SK-N-SH (cell line): ENCODE data around the gene GLYAT. TPM values are rescaled to one million over a fixed set of nuclear protein-coding genes. Genes with fewer than 3 reads are reported as not detected.

Source experiments
- CTCF ChIA-PET: fragments of 300-600, 350-600 bp; formaldehyde crosslinking; extraction: SDS; loops from one replicate; lab custom pipeline; 2021; lab: Yijun Ruan, JAX
- POLR2A ChIA-PET: fragments of 350-600 bp; sonication (Branson Sonifier 250); formaldehyde crosslinking; extraction: SDS; loops from one replicate; lab custom pipeline; 2020; ENCODE audit warnings: antibody characterized with exemption, inconsistent platforms; lab: Yijun Ruan, JAX
- DNase-seq: peaks from one replicate; pipeline ENCODE4 v3.0.0; 2012
- H2AFZ ChIP-seq: fragments of 200-600 bp; sonication (generic); 2 replicates; pipeline ENCODE4 v1.8.1; 2016; ENCODE audit warnings: antibody characterized with exemption, mild to moderate bottlenecking, low read depth
- H3F3A ChIP-seq: fragments of 200-600 bp; sonication (generic); replicated peaks from 2 replicates; pipeline ENCODE3; 2016; ENCODE audit warnings: antibody characterized with exemption, mild to moderate bottlenecking; ENCODE audit not compliant: insufficient read depth
- H3K27ac ChIP-seq, 2 experiments: fragments of 200-500 bp in 1 of 2; fragments of 200-600 bp in 1 of 2; sonication (Bioruptor generic) in 1 of 2; sonication (generic), shearing (Covaris generic) in 1 of 2; 2 replicates each; pipeline versions ENCODE4 v1.5.1 to v1.6.1; 2014 to 2016; ENCODE audit warnings: low read depth in 2 of 2, inconsistent platforms in 1 of 2, low read length in 1 of 2, mild to moderate bottlenecking in 1 of 2, mixed read lengths in 1 of 2
- H3K27me3 ChIP-seq: fragments of 200-600 bp; sonication (generic), shearing (Covaris generic); 2 replicates; pipeline ENCODE4 v1.6.1; 2016; ENCODE audit warnings: mixed run types; ENCODE audit not compliant: insufficient read depth
- H3K36me3 ChIP-seq, 2 experiments: fragments of 200-500 bp in 1 of 2; fragments of 200-600 bp in 1 of 2; sonication (Bioruptor generic) in 1 of 2; sonication (generic) in 1 of 2; replicated peaks in 1 of 2; 2 replicates each; pipeline versions ENCODE3 to v1.5.1; 2014 to 2016; ENCODE audit warnings: low read length in 1 of 2, mild to moderate bottlenecking in 1 of 2; ENCODE audit not compliant: insufficient read depth in 2 of 2, control insufficient read depth in 1 of 2
- H3K4me1 ChIP-seq, 2 experiments: fragments of 200-500 bp in 1 of 2; fragments of 200-600 bp in 1 of 2; sonication (Bioruptor generic) in 1 of 2; sonication (generic), shearing (Covaris generic) in 1 of 2; 2 replicates each; pipeline versions ENCODE4 v1.5.1 to v1.6.1; 2014 to 2016; ENCODE audit warnings: low read depth in 1 of 2, low read length in 1 of 2, mixed run types in 1 of 2; ENCODE audit not compliant: insufficient read depth in 2 of 2, control insufficient read depth in 1 of 2
- H3K4me2 ChIP-seq: fragments of 200-600 bp; sonication (generic), shearing (Covaris generic); 2 replicates; pipeline ENCODE4 v1.6.1; 2017; ENCODE audit warnings: mixed run types
- H3K4me3 ChIP-seq, 2 experiments: fragments of 200-500 bp in 1 of 2; fragments of 200-600 bp in 1 of 2; sonication (Bioruptor generic) in 1 of 2; sonication (generic), shearing (Covaris generic) in 1 of 2; 2 replicates each; pipeline versions ENCODE4 v1.5.1 to v1.8.1; 2014 to 2016; ENCODE audit warnings: low read depth in 2 of 2, inconsistent platforms in 1 of 2, low read length in 1 of 2, mild to moderate bottlenecking in 1 of 2, mixed read lengths in 1 of 2, moderate library complexity in 1 of 2
- H3K79me2 ChIP-seq: fragments of 200-600 bp; sonication (generic); 2 replicates; pipeline ENCODE4 v1.8.1; 2017; ENCODE audit warnings: mild to moderate bottlenecking; ENCODE audit not compliant: insufficient read depth
- H3K9ac ChIP-seq: fragments of 200-600 bp; sonication (generic); 2 replicates; pipeline ENCODE4 v1.6.1; 2017; ENCODE audit warnings: mixed run types
- H3K9me2 ChIP-seq: fragments of 200-600 bp; sonication (generic); 2 replicates; pipeline ENCODE4 v1.6.1; 2017; ENCODE audit warnings: mixed run types
- H3K9me3 ChIP-seq: fragments of 200-600 bp; sonication (generic); 2 replicates; pipeline ENCODE4 v1.6.1; 2017; ENCODE audit warnings: mixed run types, mild to moderate bottlenecking, moderate library complexity
- H4K20me1 ChIP-seq: fragments of 200-600 bp; sonication (generic); 2 replicates; pipeline ENCODE4 v1.6.1; 2017; ENCODE audit warnings: mild to moderate bottlenecking, mixed run types; ENCODE audit not compliant: insufficient read depth
- ELF1 ChIP-seq: IDR thresholded peaks from 2 replicates; pipeline ENCODE4 v1.4.0; 2012
- FOSL2 ChIP-seq: IDR thresholded peaks from 2 replicates; pipeline ENCODE4 v1.4.0; 2012; ENCODE audit warnings: low read depth, mild to moderate bottlenecking, moderate library complexity, borderline replicate concordance
- JUND ChIP-seq: IDR thresholded peaks from 2 replicates; pipeline ENCODE4 v1.4.0; 2012
- MXI1 ChIP-seq: IDR thresholded peaks from 2 replicates; pipeline ENCODE4 v1.6.1; 2012; ENCODE audit warnings: mild to moderate bottlenecking, low read depth, low read length, improper control_type of control experiment
- POLR2AphosphoS5 ChIP-seq: IDR thresholded peaks from 2 replicates; pipeline ENCODE4 v1.6.1; 2012; ENCODE audit warnings: low read depth, low read length
- RAD21 ChIP-seq: IDR thresholded peaks from 2 replicates; pipeline ENCODE4 v1.6.1; 2012; ENCODE audit warnings: mild to moderate bottlenecking, low read length
- RFX5 ChIP-seq: IDR thresholded peaks from 2 replicates; pipeline ENCODE4 v1.6.1; 2012; ENCODE audit warnings: mild to moderate bottlenecking, improper control_type of control experiment, low read length
- SIN3A ChIP-seq: IDR thresholded peaks from 2 replicates; pipeline ENCODE4 v1.6.1; 2012; ENCODE audit warnings: low read depth, mild to moderate bottlenecking, low read length, moderate library complexity, borderline replicate concordance
- TAF1 ChIP-seq: IDR thresholded peaks from 2 replicates; pipeline ENCODE4 v1.6.1; 2012; ENCODE audit warnings: low read depth, mild to moderate bottlenecking, low read length, moderate library complexity, borderline replicate concordance
- TCF12 ChIP-seq: IDR thresholded peaks from 2 replicates; pipeline ENCODE4 v1.4.0; 2012
- whole genome bisulfite sequencing: methylation state at CpG from one replicate; pipeline ENCODE4 v1.1.6; 2017; ENCODE audit warnings: low lambda C conversion rate; 5-methylcytosine and 5-hydroxymethylcytosine counted together
- polyA plus RNA-seq, 3 experiments: library from polyadenylated mRNA; depleted of rRNA; stranded (reverse); fragments of >200 nt; gene quantifications; 2 replicates each; pipeline ENCODE4 v1.2.3, GENCODE V29; 2012
- TF ChIP-seq, protein P1 (sequence below): fragments of 200-600 bp; sonication (generic); IDR thresholded peaks from 2 replicates; pipeline ENCODE4 v1.6.1; 2017; ENCODE audit warnings: antibody characterized with exemption, mild to moderate bottlenecking, moderate library complexity
- TF ChIP-seq, protein P2 (sequence below): IDR thresholded peaks from 2 replicates; pipeline ENCODE4 v1.4.0; 2012; ENCODE audit warnings: low read depth
- TF ChIP-seq, protein P3 (sequence below): IDR thresholded peaks from 2 replicates; pipeline ENCODE4 v1.6.1; 2012; ENCODE audit warnings: mild to moderate bottlenecking, low read depth, low read length, moderate library complexity
- TF ChIP-seq, protein P4 (sequence below): IDR thresholded peaks from 2 replicates; pipeline ENCODE4 v1.4.0; 2012; ENCODE audit warnings: low read depth, borderline replicate concordance

The GLYAT gene
- polyA plus RNA-seq, 1 of the 3 experiments (the other 2 are of a cell fraction), result not detected

DNA sequence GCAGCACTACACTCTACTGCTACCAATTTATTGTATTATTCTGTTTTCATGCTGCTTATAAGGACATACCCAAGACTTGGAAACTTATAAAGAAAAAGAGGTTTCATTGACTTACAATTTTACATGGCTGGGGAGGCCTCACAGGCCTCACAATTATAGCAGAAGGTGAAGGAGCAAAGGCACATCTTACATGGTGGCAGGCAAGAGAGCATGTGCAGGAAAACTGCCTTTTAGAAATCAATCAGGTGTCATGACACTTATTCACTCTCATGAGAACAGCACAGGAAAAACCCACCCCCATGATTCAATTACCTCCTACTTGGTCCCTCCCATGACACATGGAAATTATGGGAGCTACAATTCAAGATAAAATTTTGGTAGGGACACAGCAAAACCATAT, 49.6 kb upstream of the GLYAT start (continued):
- TF ChIP-seq, protein P1, sequence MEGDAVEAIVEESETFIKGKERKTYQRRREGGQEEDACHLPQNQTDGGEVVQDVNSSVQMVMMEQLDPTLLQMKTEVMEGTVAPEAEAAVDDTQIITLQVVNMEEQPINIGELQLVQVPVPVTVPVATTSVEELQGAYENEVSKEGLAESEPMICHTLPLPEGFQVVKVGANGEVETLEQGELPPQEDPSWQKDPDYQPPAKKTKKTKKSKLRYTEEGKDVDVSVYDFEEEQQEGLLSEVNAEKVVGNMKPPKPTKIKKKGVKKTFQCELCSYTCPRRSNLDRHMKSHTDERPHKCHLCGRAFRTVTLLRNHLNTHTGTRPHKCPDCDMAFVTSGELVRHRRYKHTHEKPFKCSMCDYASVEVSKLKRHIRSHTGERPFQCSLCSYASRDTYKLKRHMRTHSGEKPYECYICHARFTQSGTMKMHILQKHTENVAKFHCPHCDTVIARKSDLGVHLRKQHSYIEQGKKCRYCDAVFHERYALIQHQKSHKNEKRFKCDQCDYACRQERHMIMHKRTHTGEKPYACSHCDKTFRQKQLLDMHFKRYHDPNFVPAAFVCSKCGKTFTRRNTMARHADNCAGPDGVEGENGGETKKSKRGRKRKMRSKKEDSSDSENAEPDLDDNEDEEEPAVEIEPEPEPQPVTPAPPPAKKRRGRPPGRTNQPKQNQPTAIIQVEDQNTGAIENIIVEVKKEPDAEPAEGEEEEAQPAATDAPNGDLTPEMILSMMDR, result no peak
- no peak for TF ChIP-seq RFX5
- TF ChIP-seq MXI1, result no peak
- TF ChIP-seq ELF1, result no peak

DNA sequence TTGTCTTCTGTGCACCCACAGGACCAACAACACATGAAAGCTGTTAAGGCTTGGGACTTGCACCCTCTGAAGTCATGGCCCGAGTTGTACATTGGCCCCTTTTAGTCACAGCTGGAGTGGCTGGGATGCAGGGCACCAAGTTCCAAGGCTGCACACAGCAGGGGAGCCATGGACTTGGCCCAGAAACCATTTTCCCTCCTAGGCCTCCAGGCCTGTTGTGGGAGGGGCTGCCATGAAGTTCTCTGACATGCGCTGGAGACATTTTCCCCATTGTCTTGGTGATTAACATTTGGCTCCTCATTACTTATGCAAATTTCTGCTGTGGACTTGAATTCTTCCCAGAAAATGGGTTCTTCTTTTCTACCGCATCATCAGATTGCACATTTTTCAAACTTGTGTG, 48.8 kb upstream of the GLYAT start:
- no peaks in the 10 kb centered on the region for H3K79me2 ChIP-seq
- CTCF ChIA-PET, result interaction anchor here (1.0 kb wide), 1 partner anchor 126 kb away, joined by 3 read pairs; no protein-coding TSS in a partner anchor
- POLR2A ChIA-PET, result no interaction called here
- no peak overlapping the region for H3K27ac ChIP-seq
- H3F3A ChIP-seq, result no peaks in the 10 kb centered on the region
- no peaks in the 10 kb centered on the region for H3K36me3 ChIP-seq
- WGBS, result 21% methylated on average over 3 of the region's 3 CpGs
- no peaks in the 10 kb centered on the region for H3K4me1 ChIP-seq
- no peaks in the 10 kb centered on the region for H3K9me2 ChIP-seq
- no peaks in the 10 kb centered on the region; the same call in 1 of the 2 replicates for H3K27me3 ChIP-seq
- no peaks in the 10 kb centered on the region for H4K20me1 ChIP-seq
- no peak overlapping the region for H3K9ac ChIP-seq
- H3K9me3 ChIP-seq, result no peaks in the 10 kb centered on the region
- no peak overlapping the region for H3K4me3 ChIP-seq
- no peak overlapping the region for H2AFZ ChIP-seq
- TF ChIP-seq TCF12, result no peak
- TF ChIP-seq, protein P2, sequence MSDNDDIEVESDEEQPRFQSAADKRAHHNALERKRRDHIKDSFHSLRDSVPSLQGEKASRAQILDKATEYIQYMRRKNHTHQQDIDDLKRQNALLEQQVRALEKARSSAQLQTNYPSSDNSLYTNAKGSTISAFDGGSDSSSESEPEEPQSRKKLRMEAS, result no peak
- TF ChIP-seq RAD21, result no peak
- TF ChIP-seq POLR2AphosphoS5, result no peak
- TF ChIP-seq FOSL2, result no peak
- TF ChIP-seq MXI1, result no peak
- TF ChIP-seq SIN3A, result no peak
- TF ChIP-seq, protein P3, sequence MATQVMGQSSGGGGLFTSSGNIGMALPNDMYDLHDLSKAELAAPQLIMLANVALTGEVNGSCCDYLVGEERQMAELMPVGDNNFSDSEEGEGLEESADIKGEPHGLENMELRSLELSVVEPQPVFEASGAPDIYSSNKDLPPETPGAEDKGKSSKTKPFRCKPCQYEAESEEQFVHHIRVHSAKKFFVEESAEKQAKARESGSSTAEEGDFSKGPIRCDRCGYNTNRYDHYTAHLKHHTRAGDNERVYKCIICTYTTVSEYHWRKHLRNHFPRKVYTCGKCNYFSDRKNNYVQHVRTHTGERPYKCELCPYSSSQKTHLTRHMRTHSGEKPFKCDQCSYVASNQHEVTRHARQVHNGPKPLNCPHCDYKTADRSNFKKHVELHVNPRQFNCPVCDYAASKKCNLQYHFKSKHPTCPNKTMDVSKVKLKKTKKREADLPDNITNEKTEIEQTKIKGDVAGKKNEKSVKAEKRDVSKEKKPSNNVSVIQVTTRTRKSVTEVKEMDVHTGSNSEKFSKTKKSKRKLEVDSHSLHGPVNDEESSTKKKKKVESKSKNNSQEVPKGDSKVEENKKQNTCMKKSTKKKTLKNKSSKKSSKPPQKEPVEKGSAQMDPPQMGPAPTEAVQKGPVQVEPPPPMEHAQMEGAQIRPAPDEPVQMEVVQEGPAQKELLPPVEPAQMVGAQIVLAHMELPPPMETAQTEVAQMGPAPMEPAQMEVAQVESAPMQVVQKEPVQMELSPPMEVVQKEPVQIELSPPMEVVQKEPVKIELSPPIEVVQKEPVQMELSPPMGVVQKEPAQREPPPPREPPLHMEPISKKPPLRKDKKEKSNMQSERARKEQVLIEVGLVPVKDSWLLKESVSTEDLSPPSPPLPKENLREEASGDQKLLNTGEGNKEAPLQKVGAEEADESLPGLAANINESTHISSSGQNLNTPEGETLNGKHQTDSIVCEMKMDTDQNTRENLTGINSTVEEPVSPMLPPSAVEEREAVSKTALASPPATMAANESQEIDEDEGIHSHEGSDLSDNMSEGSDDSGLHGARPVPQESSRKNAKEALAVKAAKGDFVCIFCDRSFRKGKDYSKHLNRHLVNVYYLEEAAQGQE, result no peak
- TF ChIP-seq JUND, result no peak
- TF ChIP-seq, protein P4, sequence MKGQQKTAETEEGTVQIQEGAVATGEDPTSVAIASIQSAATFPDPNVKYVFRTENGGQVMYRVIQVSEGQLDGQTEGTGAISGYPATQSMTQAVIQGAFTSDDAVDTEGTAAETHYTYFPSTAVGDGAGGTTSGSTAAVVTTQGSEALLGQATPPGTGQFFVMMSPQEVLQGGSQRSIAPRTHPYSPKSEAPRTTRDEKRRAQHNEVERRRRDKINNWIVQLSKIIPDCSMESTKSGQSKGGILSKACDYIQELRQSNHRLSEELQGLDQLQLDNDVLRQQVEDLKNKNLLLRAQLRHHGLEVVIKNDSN, result no peak
- no peak for TF ChIP-seq TAF1
- no peak for DNase-seq
- H3K4me2 ChIP-seq, result no peak overlapping the region
